ENCODE measurements around the gene ESRRG.

GRCh38 chr1:216598448-216598847, 124.8 kb downstream of the ESRRG start:
- no peak for TF ChIP-seq POLR2A (IDR thresholded peaks at IDR 0.05)
- TF ChIP-seq, protein P1, sequence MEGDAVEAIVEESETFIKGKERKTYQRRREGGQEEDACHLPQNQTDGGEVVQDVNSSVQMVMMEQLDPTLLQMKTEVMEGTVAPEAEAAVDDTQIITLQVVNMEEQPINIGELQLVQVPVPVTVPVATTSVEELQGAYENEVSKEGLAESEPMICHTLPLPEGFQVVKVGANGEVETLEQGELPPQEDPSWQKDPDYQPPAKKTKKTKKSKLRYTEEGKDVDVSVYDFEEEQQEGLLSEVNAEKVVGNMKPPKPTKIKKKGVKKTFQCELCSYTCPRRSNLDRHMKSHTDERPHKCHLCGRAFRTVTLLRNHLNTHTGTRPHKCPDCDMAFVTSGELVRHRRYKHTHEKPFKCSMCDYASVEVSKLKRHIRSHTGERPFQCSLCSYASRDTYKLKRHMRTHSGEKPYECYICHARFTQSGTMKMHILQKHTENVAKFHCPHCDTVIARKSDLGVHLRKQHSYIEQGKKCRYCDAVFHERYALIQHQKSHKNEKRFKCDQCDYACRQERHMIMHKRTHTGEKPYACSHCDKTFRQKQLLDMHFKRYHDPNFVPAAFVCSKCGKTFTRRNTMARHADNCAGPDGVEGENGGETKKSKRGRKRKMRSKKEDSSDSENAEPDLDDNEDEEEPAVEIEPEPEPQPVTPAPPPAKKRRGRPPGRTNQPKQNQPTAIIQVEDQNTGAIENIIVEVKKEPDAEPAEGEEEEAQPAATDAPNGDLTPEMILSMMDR (IDR thresholded peaks at IDR 0.05), result no peak
